ENCODE data around the gene SLC1A2.

The SLC1A2 gene

GRCh38 chr11:35414776-35415175, 4.6 kb downstream of the SLC1A2 start:
- TF ChIP-seq Cebpa-rat (IDR thresholded peaks at IDR 0.05), result no peak
- H3K4me2 ChIP-seq, result no peak overlapping the region
- H4K20me1 ChIP-seq, result peaks cover 16% of the 10 kb centered on the region
- H3K4me1 ChIP-seq, result peaks cover 12% of the 10 kb centered on the region
- no peak overlapping the region for H3K9ac ChIP-seq
- no peak overlapping the region for H3K27ac ChIP-seq
- H3K4me3 ChIP-seq, result no peak overlapping the region
- peaks cover 51% of the 10 kb centered on the region for H3K27me3 ChIP-seq
- no peaks in the 10 kb centered on the region for H3K36me3 ChIP-seq
- peaks cover 7% of the 10 kb centered on the region; the same call in 1 of the 2 replicates for H3K9me3 ChIP-seq

- Histone ChIP-seq H3K9me3 (peaks cover 7% of the 10 kb centered on the region; the same call in 1 of the 2 replicates), H3K27ac (no peak overlapping the region), H3K4me3 (no peak overlapping the region), H3K27me3 (peaks cover 47% of the 10 kb centered on the region), H3K36me3 (no peaks in the 10 kb centered on the region), H3K4me1 (peaks cover 7% of the 10 kb centered on the region), H3K4me2 (no peak overlapping the region), H3K9ac (no peak overlapping the region), H4K20me1 (peaks cover 13% of the 10 kb centered on the region)
- no peak for TF ChIP-seq Cebpa-rat (IDR thresholded peaks at IDR 0.05)
Measured at GRCh38 chr11:35414311-35414710, 5.0 kb downstream of the SLC1A2 start.

GRCh38 chr11:35413598-35413997, 5.8 kb downstream of the SLC1A2 start:
- Histone ChIP-seq H3K9me3 (peaks cover 7% of the 10 kb centered on the region; the same call in 1 of the 2 replicates), H3K36me3 (no peaks in the 10 kb centered on the region), H3K9ac (no peak overlapping the region), H3K27ac (no peak overlapping the region), H3K4me2 (no peak overlapping the region), H4K20me1 (peaks cover 6% of the 10 kb centered on the region; the same call in 1 of the 2 replicates), H3K4me3 (no peak overlapping the region), H3K4me1 (no peaks in the 10 kb centered on the region), H3K27me3 (peaks cover 40% of the 10 kb centered on the region)
- no peak for TF ChIP-seq Cebpa-rat (IDR thresholded peaks at IDR 0.05)

- H3K27ac ChIP-seq, result no peak overlapping the region
- no peak overlapping the region for H3K4me3 ChIP-seq
- no peak overlapping the region for H3K4me2 ChIP-seq
- no peak for TF ChIP-seq Cebpa-rat (IDR thresholded peaks at IDR 0.05)
- H3K27me3 ChIP-seq, result peaks cover 27% of the 10 kb centered on the region
- H4K20me1 ChIP-seq, result no peaks in the 10 kb centered on the region
- no peaks in the 10 kb centered on the region for H3K36me3 ChIP-seq
- H3K4me1 ChIP-seq, result no peaks in the 10 kb centered on the region
- no peaks in the 10 kb centered on the region for H3K9me3 ChIP-seq
- no peak overlapping the region for H3K9ac ChIP-seq
Measured at GRCh38 chr11:35412285-35412684, 7.1 kb downstream of the SLC1A2 start.

- Histone ChIP-seq H3K9ac (no peak overlapping the region), H3K4me3 (no peak overlapping the region), H3K27me3 (no peaks in the 10 kb centered on the region), H3K4me2 (no peak overlapping the region), H3K9me3 (no peaks in the 10 kb centered on the region), H3K27ac (no peak overlapping the region), H3K36me3 (no peaks in the 10 kb centered on the region), H4K20me1 (no peaks in the 10 kb centered on the region), H3K4me1 (no peaks in the 10 kb centered on the region)
- TF ChIP-seq Cebpa-rat (IDR thresholded peaks at IDR 0.05), result no peak
Measured at GRCh38 chr11:35407041-35407440, 12.3 kb downstream of the SLC1A2 start.

- Histone ChIP-seq H3K4me1 (no peaks in the 10 kb centered on the region), H3K36me3 (no peaks in the 10 kb centered on the region), H3K4me2 (no peak overlapping the region), H3K27me3 (no peaks in the 10 kb centered on the region), H4K20me1 (no peaks in the 10 kb centered on the region), H3K4me3 (no peak overlapping the region), H3K27ac (no peak overlapping the region), H3K9me3 (no peaks in the 10 kb centered on the region), H3K9ac (no peak overlapping the region)
- TF ChIP-seq Cebpa-rat (IDR thresholded peaks at IDR 0.05), result no peak
Measured at GRCh38 chr11:35404388-35404775, 15.0 kb downstream of the SLC1A2 start.

GRCh38 chr11:35403765-35404387, 15.5 kb downstream of the SLC1A2 start:
- Histone ChIP-seq H3K9ac (no peak overlapping the region), H3K27me3 (no peaks in the 10 kb centered on the region), H3K4me2 (no peak overlapping the region), H3K36me3 (no peaks in the 10 kb centered on the region), H3K27ac (no peak overlapping the region), H3K4me1 (no peaks in the 10 kb centered on the region), H4K20me1 (no peaks in the 10 kb centered on the region), H3K4me3 (no peak overlapping the region), H3K9me3 (no peaks in the 10 kb centered on the region)
- TF ChIP-seq Cebpa-rat (IDR thresholded peaks at IDR 0.05), result no peak

GRCh38 chr11:35402751-35403660, 16.4 kb downstream of the SLC1A2 start:
- Histone ChIP-seq H3K4me2 (no peak overlapping the region), H3K4me3 (no peak overlapping the region), H3K27me3 (no peaks in the 10 kb centered on the region), H3K9ac (no peak overlapping the region), H3K36me3 (no peaks in the 10 kb centered on the region), H3K27ac (no peak overlapping the region), H4K20me1 (no peaks in the 10 kb centered on the region), H3K4me1 (no peaks in the 10 kb centered on the region), H3K9me3 (no peaks in the 10 kb centered on the region)
- TF ChIP-seq Cebpa-rat (IDR thresholded peaks at IDR 0.05), result no peak

- TF ChIP-seq Cebpa-rat (IDR thresholded peaks at IDR 0.05), result no peak
- Histone ChIP-seq H3K9ac (no peak overlapping the region), H3K36me3 (no peaks in the 10 kb centered on the region), H3K4me1 (peaks cover 4% of the 10 kb centered on the region), H3K27ac (no peak overlapping the region), H3K27me3 (no peaks in the 10 kb centered on the region), H4K20me1 (no peaks in the 10 kb centered on the region), H3K4me3 (no peak overlapping the region), H3K9me3 (no peaks in the 10 kb centered on the region), H3K4me2 (no peak overlapping the region)
Measured at GRCh38 chr11:35398881-35399280, 20.5 kb downstream of the SLC1A2 start.

- no peaks in the 10 kb centered on the region for H3K36me3 ChIP-seq
- H3K27ac ChIP-seq, result no peak overlapping the region
- no peak overlapping the region for H3K4me2 ChIP-seq
- no peaks in the 10 kb centered on the region for H3K9me3 ChIP-seq
- H4K20me1 ChIP-seq, result no peaks in the 10 kb centered on the region
- H3K4me3 ChIP-seq, result no peak overlapping the region
- H3K27me3 ChIP-seq, result no peaks in the 10 kb centered on the region
- no peak for TF ChIP-seq Cebpa-rat (IDR thresholded peaks at IDR 0.05)
- peaks cover 35% of the 10 kb centered on the region for H3K4me1 ChIP-seq
- H3K9ac ChIP-seq, result no peak overlapping the region
Measured at GRCh38 chr11:35394941-35395340, 24.4 kb downstream of the SLC1A2 start.

All from BLaER1 (cell line).